ENCODE results near the gene APELA.
"Not testable (repeated sequence)": the region's sequence is repeated elsewhere in the genome, so short reads cannot be mapped to it uniquely, and the experiment has no call there.

Gene APELA, protein sequence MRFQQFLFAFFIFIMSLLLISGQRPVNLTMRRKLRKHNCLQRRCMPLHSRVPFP

DNA sequence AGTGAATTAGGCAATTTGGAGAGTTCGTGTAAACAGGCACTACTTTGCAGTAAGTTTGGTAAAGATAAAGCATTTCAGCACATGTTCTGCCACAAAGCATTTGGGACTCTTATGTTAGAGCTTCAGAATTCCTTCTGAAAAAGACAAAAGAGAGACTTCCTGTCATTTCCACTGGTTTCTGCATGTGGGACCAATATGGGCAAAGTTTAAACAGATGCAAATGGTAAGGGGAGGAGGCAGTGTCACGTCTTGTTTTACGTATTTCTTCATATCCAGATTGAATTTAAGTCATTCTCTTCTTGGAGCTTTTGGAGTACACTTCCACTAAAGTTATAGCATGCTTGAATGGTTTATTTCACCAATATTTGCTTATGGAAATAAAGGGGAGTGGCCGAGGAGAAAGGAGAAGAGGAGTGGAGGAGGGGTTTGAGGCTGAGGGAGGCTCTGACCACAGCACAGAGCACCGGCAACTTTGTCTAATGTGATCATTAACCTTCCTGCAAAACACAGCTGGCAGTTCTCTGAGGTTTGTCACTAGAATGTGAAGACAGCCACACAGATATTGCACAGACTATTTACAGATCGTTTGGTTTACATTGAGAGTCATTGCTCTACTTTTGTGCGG, at the start of gene APELA:
APELA (plus strand) TSS at position 479 of the 625 bp plus-strand sequence. CDS start 154 bp downstream, outside the sequence.
- no peak for FAIRE-seq

DNA sequence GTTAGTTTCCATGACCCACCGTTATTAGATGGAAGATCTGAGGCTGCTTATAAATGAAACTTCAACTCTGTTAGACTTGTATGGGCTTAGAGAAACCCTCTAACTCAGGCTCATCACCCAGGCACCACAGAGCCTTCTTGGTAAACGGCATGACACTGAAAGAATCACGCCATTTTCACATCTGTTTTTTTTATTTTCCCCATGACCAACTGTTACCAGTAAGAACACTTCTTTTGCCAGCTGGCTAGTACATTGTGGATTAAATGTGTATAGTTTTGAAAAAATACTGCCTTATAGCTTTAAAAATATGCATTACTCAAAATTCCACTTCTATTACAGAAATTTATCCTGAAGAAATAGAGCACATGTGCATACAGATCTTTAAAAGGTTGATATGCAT, 48.0 kb upstream of the APELA start:
- no peak for FAIRE-seq

DNA sequence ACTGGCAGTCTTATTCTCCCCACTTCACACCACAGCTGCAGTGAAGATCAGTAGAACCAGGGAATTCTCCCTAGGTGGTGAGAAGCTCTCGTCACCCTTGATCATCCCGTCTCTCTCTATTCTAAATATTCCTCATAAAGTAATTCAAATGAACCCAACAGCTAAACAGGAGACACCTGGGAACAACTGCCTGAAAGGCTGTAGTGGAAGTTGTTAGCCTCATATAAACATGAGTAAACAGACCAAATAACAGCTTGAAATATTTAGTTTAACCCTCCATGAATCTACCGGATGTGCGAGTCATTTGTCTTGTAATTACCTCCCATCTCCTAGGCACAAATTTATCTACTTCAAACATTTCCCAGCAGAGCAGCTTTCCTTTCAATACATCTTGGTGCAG, 30.4 kb upstream of the APELA start:
- no peak for FAIRE-seq

DNA sequence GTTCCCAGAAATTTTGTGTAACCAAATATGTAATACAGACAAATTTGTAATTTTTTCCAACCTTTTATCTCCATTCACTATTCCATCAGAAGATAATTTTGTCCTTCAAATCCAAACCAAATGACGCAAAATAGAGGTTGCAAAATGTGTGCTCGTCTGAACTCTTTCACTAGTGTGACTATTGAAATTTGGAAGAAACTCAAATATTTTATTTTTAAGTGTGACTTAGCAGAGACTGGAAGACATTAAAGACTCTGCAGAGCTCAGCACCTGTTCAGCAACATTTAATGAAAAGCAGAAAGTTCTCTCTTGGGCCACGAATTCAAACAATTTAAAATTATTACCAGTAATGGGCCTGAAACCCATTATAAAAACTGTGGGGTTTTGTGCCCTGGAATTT, 30.0 kb upstream of the APELA start:
- no peak for FAIRE-seq

DNA sequence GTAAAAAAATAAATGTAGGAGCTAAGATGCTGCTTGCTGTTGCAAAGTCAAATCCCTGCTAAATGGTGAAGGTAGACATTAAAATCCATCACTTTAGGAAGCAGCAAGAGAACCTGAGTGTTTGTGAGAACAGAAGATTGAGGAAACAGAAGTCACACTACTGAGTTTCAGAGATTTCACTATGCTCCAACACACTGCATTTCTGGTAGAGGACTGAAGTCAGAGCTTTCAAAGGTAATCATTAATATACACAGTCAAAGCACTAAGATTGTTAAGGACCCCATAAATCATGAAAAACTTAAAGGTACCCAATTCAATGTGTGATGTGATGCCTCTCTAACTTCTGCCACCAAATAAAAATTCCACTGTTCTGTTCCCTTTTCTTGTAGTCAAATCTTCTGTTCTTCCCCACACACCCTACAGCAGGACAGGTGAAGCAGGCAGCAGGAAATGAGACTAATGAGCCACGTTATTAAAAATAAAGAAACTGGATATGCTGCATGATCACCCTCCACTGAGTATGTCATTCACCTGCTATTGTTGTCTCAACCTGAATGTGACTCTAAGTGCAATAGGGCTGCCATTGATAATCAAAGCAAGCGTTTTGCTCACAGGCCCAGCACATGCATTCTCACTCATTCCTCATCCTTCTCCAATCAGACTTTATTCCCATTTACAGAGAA, 28.9 kb upstream of the APELA start:
- no peak for FAIRE-seq

DNA sequence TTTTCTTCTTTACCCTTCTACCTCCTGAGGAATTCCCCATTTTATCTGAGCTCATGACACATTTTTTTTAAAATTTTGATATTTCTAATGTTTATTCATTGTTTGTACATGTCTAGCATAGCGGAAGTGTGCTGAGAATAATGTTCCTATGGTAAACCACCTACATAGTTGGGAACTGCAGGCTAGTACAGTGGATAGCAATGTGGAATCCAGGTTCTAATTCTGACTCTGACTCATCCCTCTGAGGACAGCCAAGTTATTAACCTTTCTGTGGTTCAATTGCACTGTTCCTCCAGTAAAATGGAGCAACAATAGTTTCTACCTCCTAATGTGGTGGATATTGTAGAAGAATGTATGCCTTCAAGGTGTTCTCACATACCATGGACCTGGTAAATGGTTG, 20.6 kb upstream of the APELA start:
- FAIRE-seq, result no peak

DNA sequence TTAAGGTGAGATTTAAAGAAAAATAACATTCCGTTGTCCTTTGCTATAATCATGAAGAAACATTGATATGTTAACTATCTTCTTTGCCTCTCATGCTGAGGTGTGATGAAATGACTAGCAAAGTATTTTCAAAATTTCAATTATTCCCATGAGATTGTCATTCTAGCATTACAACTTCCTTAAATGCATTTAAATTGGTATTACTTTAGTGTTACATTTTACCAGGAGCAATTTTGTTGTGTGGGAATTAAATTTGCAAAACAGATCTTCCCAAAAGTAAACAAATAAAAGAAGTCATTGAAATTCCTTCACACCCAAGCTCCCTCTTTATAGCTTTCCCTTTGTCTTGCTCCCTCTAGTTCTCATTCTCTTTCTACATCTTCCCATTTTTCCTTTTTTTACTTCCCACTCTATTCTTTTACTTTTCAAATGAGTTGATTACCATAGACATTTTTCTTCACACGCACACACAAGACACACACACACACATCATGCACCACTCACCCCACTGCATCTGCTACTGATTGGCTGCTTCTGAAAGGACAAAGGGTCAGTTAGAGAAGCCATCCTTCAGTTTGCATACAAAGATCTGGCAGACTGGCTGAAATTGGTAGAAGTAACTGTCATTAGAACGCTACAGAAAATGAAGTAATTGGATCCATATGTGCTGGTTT, 10.0 kb upstream of the APELA start:
- FAIRE-seq, result no peak

DNA sequence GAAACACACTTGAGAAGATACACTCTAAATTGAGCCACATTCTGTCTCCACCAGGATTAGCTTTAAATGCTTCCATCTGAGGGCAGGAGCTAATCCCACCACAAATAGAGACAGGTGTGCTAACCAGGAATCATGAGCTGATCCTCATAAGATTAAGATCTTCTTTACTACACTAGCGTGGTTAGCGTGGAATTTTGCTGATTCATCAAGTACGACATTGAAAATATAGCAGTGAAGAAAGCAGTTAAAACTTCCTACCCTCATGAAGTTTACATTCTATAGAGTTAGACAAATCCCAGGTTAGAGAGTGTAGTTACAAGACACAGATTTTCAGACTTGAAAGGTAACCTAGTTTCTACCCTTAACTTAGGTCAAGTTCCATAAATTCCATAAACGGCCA, 5.3 kb upstream of the APELA start:
- FAIRE-seq, result no peak

DNA sequence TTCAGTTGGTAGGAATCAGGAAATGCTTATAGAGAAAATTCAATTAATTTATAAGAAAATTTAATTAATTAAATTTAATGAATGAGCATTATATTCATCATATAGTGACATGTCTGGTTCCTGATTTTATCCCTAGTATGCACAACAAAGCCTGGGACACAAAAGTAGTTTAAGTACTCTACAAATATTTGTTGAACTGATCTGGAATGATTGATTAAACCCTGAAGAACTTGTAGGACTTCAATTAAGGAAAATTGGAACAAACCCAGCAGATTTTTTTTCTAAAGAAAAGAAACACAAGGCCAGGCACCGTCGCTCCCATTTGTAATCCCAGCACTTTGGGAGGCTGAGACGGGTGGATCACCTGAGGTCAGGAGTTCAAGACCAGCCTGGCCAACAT, 4.5 kb upstream of the APELA start:
- FAIRE-seq, result no peak

DNA sequence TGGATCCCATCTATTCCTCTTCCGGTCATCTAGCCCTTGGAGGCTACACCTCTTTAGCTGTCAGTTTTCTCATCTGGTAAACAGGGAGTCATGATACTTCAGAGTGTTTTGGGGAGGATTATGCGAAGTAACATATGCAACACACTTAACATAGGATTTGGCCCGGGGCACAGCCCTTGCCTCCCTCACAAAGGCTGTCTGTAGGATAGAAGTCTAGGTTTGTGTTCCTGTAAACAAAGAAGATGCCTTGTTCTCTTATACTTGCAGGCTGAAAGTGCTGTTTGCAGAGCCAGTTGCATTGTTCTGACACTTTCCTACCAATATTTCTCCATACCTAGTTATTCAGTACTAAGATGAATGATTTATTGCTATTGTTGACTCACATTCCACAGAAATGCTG, 2.2 kb upstream of the APELA start:
- FAIRE-seq, result no peak

DNA sequence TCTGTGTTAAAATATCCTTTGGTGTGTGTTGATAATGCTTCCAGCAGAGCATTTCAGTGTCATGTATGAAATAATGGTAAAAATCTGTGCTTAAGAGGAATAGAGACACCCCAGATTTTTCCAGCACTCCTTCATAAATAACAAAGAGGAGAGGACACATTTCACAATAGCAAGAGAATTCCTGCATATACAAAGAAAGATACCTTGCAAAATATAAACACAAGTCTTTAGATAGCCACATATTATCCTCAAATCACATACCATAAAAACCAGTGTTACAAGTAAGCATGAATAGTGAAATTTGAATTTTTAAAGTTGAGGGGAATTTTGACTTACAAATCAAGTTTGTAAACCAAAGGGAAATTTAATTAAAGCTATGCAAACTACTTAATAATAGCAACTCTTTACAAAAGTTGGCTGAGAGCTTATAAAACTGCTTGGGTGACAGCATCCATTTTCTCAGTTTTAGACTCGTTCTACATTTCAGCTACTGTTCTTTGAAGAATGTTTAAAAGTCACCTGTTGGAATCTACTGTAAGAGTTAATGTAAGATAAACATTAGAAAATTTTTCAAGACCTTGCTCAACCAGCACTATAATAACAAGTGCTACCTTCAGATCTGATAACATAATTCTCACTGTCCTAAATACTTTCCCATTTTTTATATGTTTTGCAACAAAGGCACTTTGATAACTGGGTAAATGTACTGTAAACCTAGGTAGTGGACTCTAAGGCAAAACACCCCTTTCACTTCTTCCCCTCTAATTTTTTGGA, 3.7 kb downstream of the APELA start:
- no peak for FAIRE-seq

DNA sequence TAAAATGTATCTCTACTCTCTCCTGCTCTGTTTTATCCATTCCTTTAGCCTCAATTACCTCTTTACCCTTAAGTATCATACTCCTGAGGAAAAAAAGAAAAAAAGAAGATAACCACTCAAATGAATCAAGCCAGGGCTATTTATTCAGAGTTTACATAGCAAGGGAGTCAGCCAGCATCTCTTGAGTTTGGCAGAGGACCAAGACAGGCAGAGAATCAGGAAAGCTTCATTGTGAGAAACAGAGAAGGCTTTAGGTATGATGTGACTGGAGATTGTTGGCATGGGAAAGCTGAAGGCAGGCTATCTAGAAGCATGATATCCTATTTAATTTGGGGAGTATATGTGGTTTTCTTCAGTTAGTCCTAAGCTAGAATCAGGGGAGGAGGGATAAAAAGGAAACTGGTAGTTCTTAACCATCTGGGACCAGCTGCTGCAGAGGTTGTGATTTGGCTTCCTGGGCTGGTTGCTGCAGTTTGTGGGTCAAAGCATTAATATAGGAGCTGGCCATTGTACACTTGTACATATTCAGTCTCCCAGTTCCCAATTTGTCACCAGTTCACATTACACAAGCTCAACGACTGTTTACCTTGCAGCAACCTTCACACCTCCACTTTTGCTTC, 11.2 kb downstream of the APELA start:
- FAIRE-seq, result no peak

DNA sequence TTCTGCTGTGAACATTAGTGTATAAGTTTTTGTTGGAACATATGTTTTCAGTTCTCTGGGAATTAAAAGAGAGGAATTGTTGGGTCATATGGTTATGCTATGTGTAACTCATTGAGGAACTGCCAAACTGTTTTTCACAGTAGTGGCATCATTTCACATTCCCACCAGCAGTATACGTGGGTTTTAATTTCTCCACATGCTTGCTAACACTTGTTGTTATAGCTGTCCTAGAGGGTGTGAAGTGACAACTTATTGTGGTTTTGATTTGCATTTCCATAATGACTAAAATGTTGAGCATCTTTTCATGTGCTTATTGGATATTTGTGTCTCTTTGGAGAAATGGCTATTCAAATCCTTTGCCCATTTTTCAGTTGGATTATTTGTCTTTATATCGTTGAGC, 13.7 kb downstream of the APELA start:
- no peak for FAIRE-seq

DNA sequence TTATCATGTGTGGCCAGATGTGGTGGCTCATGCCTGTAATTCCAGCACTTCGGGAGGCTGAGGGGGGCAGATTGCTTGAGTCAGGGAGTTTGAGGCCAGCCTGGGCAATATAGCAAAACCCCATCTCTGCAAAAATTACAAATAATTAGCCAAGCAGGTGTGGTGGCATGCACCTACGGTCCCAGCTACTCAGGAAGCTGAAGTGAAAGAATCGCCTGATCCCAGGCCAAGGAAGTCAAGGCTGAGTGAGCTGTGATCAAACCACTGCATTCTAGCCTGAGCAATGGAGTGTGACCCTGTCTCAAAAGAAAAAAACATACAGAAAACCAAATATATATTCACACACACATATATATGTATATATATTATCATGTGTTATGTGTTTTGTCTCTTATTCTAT, 15.0 kb downstream of the APELA start:
- no peak for FAIRE-seq

DNA sequence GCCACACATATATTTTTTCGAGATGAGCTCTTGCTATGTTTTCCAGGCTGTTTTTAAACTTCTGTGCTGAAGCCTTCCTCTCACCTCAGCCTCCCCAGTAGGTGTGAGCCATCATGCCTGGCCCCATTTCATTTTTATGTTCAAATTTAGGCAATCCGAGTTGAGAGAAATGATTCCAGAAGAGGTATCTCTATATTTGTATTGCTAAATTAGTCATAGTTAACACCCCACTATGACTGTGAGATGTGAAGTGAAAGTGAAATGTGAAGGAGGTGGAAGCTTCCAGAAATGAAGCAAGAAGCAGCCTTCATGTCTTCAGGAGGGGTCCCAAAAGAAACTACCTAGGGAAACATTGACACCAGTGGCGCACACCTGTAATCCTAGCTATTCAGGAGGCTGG, 17.7 kb downstream of the APELA start:
- no peak for FAIRE-seq

DNA sequence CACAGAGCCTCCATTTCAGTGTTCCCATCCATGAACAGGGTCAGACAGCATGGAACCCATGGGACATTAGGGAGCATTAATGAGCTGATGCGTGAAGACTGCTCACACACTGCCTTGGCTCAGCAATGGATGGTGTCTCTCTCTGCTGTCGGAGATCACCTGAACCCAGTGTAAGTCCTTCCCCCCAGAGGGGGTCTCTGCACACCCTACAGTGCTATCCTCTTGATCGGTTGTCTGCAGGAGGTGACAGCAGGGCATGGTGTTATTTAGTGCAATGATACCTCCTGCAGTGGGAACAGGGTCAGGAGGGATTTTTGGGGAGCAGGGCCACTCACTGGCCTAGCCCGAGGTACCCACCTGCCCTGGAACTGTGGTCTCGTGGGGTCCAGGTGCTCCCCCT, 25.6 kb downstream of the APELA start:
- FAIRE-seq, result no peak

DNA sequence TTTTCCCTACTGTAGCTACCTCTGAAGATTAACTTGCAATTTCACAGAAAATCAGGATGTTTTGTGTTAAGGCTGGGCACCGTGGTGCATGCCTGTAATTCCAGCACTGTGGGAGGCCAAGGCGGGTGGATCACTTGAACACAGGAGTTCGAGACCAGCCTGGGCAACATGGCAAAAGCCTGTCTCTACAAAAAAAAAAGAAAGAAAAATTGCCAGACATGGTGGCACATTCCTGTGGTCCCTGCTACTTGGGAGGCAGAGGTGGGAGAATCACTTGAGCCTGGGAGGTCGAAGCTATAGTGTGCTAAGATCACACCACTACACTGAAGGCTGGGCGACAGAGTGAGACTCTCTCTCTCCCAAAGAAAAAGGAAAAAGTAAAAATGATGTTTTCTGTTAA, 27.4 kb downstream of the APELA start:
- no peak for FAIRE-seq

DNA sequence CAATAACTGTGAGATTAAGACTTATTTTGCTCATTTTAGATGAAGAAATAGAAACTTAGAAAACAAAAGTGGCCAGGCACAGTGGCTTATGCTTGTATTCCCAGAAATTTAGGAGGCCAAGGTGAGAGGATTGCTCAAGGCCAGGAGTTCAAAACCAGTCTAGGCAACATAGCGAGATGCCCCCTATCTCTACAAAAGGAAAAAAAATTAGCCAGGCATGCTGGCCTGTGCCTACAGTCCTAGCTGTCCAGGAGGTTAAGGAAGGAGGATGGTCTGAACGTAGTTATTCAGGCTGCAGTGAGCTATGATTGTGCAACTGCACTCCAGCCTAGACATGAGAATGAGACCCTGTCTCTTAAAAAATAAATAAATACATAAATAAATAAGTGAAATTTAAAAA, 28.0 kb downstream of the APELA start:
- FAIRE-seq, result no peak

DNA sequence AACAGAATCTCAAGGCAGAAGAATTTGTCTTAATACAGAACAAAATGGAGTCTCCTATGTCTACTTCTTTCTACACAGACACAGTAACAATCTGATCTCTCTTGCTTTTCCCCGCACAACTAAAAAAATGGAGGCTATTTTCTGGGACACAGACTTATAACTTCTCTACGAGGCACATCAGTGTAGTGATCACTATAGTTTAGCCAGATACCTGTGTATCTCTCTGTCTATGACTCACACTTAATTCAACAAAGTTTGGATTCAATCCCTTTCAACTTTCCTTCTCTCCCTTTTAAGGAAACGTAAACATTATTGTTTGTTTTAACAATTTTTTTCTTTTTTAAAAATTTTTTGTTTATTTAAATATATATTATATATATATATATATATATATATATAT, 29.4 kb downstream of the APELA start:
- no peak for FAIRE-seq

DNA sequence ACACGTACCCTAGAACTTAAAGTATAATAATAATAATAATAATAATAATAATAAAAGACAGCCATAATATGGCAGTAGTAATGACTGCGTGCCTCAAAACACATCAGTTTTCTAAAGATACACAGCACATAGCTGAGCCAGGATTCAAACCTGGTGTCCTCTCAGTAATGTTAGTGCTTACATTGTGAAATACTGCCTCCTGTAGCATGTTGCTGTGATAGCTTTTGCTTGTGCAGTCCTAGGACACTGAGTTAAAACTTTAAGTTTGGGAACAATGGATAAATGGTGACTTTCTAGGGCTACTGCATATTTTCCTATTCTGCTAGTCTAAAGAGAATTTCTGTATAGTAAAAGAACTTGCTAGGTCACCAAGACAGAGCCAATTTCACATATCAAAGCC, 36.5 kb downstream of the APELA start:
- not testable (repeated sequence) for FAIRE-seq

DNA sequence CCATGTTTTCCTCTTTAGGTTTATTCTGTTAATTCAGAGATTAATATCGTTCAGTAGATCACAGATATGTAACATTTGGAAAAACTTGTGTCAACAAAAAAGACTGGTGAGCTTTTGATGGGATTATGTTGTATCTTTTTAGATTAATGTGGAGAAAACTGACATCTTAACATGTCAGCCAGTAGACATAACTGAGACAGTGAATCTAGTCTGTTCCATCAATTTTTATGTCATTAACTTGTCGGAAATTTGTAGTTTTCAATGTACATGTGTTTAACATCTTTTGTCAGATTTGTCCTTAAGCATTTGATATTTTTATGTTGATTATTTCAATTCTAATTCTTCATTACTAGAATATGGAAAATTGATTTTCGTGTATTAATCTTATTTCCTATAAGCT, 42.0 kb downstream of the APELA start:
- no peak for FAIRE-seq

DNA sequence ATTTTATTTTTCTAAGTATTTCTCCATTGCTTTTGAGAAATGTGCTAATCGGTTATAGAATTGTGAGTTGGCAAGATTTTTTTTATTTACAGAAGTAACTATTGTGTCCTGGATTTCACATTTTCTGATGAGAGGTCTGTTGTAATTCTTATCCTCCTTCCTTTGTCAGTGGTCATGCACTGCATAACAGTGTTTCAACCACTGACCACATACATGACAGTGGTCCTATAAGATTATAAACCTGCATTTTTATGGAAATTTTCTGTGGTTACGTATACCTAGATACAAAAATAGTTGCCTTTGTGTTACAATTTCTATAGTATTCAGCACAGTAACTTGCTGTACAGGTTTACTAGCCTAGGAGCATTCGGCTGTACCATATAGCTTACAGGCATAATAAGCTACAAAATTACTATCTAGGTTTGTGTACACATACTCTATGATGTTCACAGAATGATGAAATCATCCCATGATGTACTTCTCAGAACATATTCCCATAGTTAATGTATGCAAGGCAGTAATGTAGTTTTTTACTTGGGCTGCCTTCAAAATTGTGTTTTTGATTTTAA, 47.8 kb downstream of the APELA start:
- FAIRE-seq, result no peak

DNA sequence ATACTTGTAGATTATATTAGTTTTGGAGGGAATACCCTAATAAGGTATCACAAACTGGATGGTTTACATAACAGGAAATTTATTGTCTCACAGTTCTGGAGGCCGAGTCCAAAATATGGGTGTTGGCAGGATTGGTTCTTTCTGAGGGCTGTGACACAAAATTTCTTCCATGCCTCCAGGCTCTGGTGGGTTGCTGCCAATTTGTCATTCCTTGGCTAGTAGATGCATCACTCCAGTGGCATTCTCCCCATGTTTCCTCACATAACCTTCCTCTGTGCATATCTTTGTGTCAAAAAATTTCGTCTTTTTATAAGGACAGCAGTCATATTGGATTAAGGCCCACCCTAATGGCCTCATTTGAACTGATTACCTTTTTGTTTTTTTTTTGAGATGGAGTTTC, 49.3 kb downstream of the APELA start:
- FAIRE-seq, result no peak

Data from A204.1 (cell line).